B cell (primary cell): ENCODE data around the gene GRM8. TPM values are rescaled to one million over a fixed set of nuclear protein-coding genes. Genes with fewer than 3 reads are reported as not detected.
"Not testable (repeated sequence)": the region's sequence is repeated elsewhere in the genome, so short reads cannot be mapped to it uniquely, and the experiment has no call there.

Source experiments
- ATAC-seq: fragments of 200-7000 bp; cut with Tn5 transposase; one replicate; pipeline ENCODE4 v1.10.0; 2021; ENCODE audit warnings: low read depth, mild to moderate bottlenecking, moderate number of reproducible peaks, moderate library complexity
- CTCF ChIA-PET: fragments of 350-600 bp; sonication (Branson Sonifier 250); formaldehyde crosslinking; loops from one replicate; lab custom pipeline; 2021; ENCODE audit warnings: antibody characterized with exemption, inconsistent platforms; lab: Charles Lee
- POLR2A ChIA-PET: fragments of 350-600 bp; sonication (Branson Sonifier 250); formaldehyde crosslinking; loops from one replicate; lab custom pipeline; 2021; ENCODE audit warnings: antibody characterized with exemption; lab: Charles Lee
- DNase-seq: peaks from one replicate; pipeline ENCODE4 v3.0.0; 2013
- H2AFZ ChIP-seq: 2 replicates; pipeline ENCODE4 v1.6.1; 2012; ENCODE audit warnings: mild to moderate bottlenecking, low read depth, low read length; ENCODE audit not compliant: insufficient read depth, poor library complexity, severe bottlenecking
- H3K27ac ChIP-seq, 2 donors: 1 replicate in 1 of 2; 2 replicates in 1 of 2; pipeline ENCODE4 v1.5.1; 2012 to 2013; ENCODE audit warnings: low read length in 2 of 2, mild to moderate bottlenecking in 2 of 2, moderate library complexity in 1 of 2
- H3K27me3 ChIP-seq, 4 experiments: fragments of 200-600 bp in 1 of 4; sonication (generic) in 1 of 4; replicated peaks in 1 of 4; 1 replicate in 2 of 4; 2 replicates in 2 of 4; pipeline versions ENCODE4 v1.6.1 to v1.7.0; 2013 to 2016; ENCODE audit warnings: low read length in 3 of 4, mild to moderate bottlenecking in 2 of 4, mixed read lengths in 1 of 4, moderate library complexity in 1 of 4; ENCODE audit not compliant: insufficient read depth in 4 of 4, control insufficient read depth in 3 of 4; ENCODE audit errors: control extremely low read depth in 1 of 4
- H3K36me3 ChIP-seq, 2 experiments: replicated peaks in 1 of 2; 1 replicate in 1 of 2; 2 replicates in 1 of 2; pipeline versions ENCODE4 v1.6.1 to v1.7.1; 2013; ENCODE audit warnings: low read length in 1 of 2; ENCODE audit not compliant: insufficient read depth in 2 of 2, control insufficient read depth in 1 of 2; ENCODE audit errors: control extremely low read depth in 1 of 2, extremely low read depth in 1 of 2
- H3K4me1 ChIP-seq, 2 donors: fragments of 200-600 bp in 1 of 2; sonication (generic) in 1 of 2; 1 replicate in 1 of 2; 2 replicates in 1 of 2; pipeline versions ENCODE4 v1.5.1 to v1.6.1; 2013 to 2017; ENCODE audit warnings: low read length in 2 of 2; ENCODE audit not compliant: control insufficient read depth in 2 of 2, insufficient read depth in 2 of 2
- H3K4me2 ChIP-seq: replicated peaks from 2 replicates; pipeline ENCODE3; 2012; ENCODE audit warnings: mild to moderate bottlenecking, low read depth, low read length; ENCODE audit not compliant: poor library complexity, severe bottlenecking
- H3K4me3 ChIP-seq, 5 experiments: fragments of 200-600 bp in 1 of 5; sonication (generic) in 1 of 5; 1 replicate in 3 of 5; 2 replicates in 2 of 5; pipeline versions ENCODE4 v1.5.1 to v1.7.0; 2011 to 2016; ENCODE audit warnings: low read length in 4 of 5, mild to moderate bottlenecking in 4 of 5, low read depth in 2 of 5, control low read depth in 1 of 5, moderate library complexity in 1 of 5; ENCODE audit not compliant: insufficient read depth in 1 of 5; ENCODE audit errors: control extremely low read depth in 1 of 5, extremely low read depth in 1 of 5
- H3K79me2 ChIP-seq: fragments of 200-600 bp; sonication (generic); one replicate; pipeline ENCODE4 v1.6.0; 2016; ENCODE audit warnings: low read length; ENCODE audit not compliant: control insufficient read depth, insufficient read depth
- H3K9ac ChIP-seq: fragments of 200-600 bp; sonication (generic); 2 replicates; pipeline ENCODE4 v1.6.1; 2017; ENCODE audit warnings: mild to moderate bottlenecking, low read length, moderate library complexity
- H3K9me3 ChIP-seq, 3 donors: one replicate each; pipeline versions ENCODE4 v1.6.1 to v1.7.1; 2013; ENCODE audit warnings: low read length in 2 of 3; ENCODE audit not compliant: control insufficient read depth in 2 of 3, insufficient read depth in 1 of 3; ENCODE audit errors: control extremely low read depth in 1 of 3
- H4K20me1 ChIP-seq: 2 replicates; pipeline ENCODE4 v1.6.0; 2012; ENCODE audit warnings: mild to moderate bottlenecking, low read length; ENCODE audit not compliant: insufficient read depth, control insufficient read depth, poor library complexity, severe bottlenecking
- H3K27ac Mint-ChIP-seq: one replicate; pipeline ENCODE4 v1.8.0; 2021; ENCODE audit warnings: mixed read lengths
- H3K27me3 Mint-ChIP-seq: one replicate; pipeline ENCODE4 v1.8.0; 2021; ENCODE audit warnings: mixed read lengths
- H3K4me1 Mint-ChIP-seq: one replicate; pipeline ENCODE4 v1.8.0; 2021; ENCODE audit warnings: mixed read lengths
- H3K4me3 Mint-ChIP-seq: one replicate; pipeline ENCODE4 v1.8.0; 2021; ENCODE audit warnings: mixed read lengths
- H3K9me3 Mint-ChIP-seq: one replicate; pipeline ENCODE4 v1.8.0; 2022; ENCODE audit warnings: mixed read lengths; ENCODE audit not compliant: insufficient read depth
- CTCF ChIP-seq: fragments of 200-600 bp; IDR thresholded peaks from one replicate; pipeline ENCODE4 v1.8.0; 2022; ENCODE audit warnings: antibody characterized with exemption, mild to moderate bottlenecking
- EZH2 ChIP-seq: IDR thresholded peaks from 2 replicates; pipeline ENCODE4 v1.6.1; 2012; ENCODE audit warnings: borderline replicate concordance, low read depth, mild to moderate bottlenecking, moderate library complexity, low read length; ENCODE audit not compliant: insufficient read depth, poor library complexity, severe bottlenecking
- WGBS: methylation state at CpG from one replicate; pipeline ENCODE4 v1.1.5; 2013; ENCODE audit warnings: missing lambda C conversion rate; ENCODE audit not compliant: insufficient coverage; 5-methylcytosine and 5-hydroxymethylcytosine counted together
- intact Hi-C: fragments of 100-400 bp; cut with micrococcal nuclease; formaldehyde crosslinking; loops from one replicate; pipeline ENCODE4 v1.10.0; 2022
- polyA plus RNA-seq: library from polyadenylated mRNA; depleted of rRNA; stranded (reverse); fragments of >200 nt; gene quantifications from 2 replicates; pipeline ENCODE4 v1.2.3, GENCODE V29; 2012
- total RNA-seq, 2 donors: library from RNA; stranded (reverse); fragments of 120-200 nt in 1 of 2; gene quantifications; 1 replicate in 1 of 2; 2 replicates in 1 of 2; pipeline versions ENCODE4 v1.2.3 to v1.2.4, GENCODE V29; 2013 to 2022

The GRM8 gene
- total and polyA plus RNA-seq, 2 donors (not counting 1 experiment from before 2014, with no cell fraction given): not detected

- CTCF ChIA-PET: interaction anchor here (0.9 kb wide), 1 partner anchor 38 kb away, joined by 3 read pairs; no protein-coding TSS in a partner anchor
- Histone ChIP-seq H3K4me3 (no peak overlapping the region), H3K4me2 (no peak overlapping the region), H3K79me2 (no peaks in the 10 kb centered on the region), H3K27ac (no peak overlapping the region), H2AFZ (no peak overlapping the region), H3K36me3 (no peaks in the 10 kb centered on the region), H3K9me3 (peaks cover 0 to 3% (median 0%) of the 10 kb centered on the region in 3 donors), H3K4me1 (no peaks in the 10 kb centered on the region), H3K27me3 (no peaks in the 10 kb centered on the region), H3K9ac (no peak overlapping the region), H4K20me1 (no peaks in the 10 kb centered on the region)
- no peak for TF ChIP-seq CTCF
- no peak for TF ChIP-seq EZH2
- Mint-ChIP-seq H3K4me3 (no peak overlapping the region), H3K27ac (no peak overlapping the region), H3K9me3 (no peaks in the 10 kb centered on the region), H3K27me3 (no peaks in the 10 kb centered on the region), H3K4me1 (no peaks in the 10 kb centered on the region)
- ATAC-seq (no peak), DNase-seq (no peak)
- 100% methylated on average over 1 of the region's 2 CpGs for WGBS
- POLR2A ChIA-PET: no interaction called here
- intact Hi-C loops: no loop called here
Observed at GRCh38 chr7:126930166-126930565, 322.6 kb downstream of the GRM8 start.

- H3K4me1 Mint-ChIP-seq: no peaks in the 10 kb centered on the region
- Histone ChIP-seq H3K4me3 (no peak overlapping the region), H2AFZ (no peak overlapping the region), H3K4me2 (no peak overlapping the region), H3K79me2 (no peaks in the 10 kb centered on the region), H3K27me3 (no peaks in the 10 kb centered on the region), H3K9ac (no peak overlapping the region), H4K20me1 (no peaks in the 10 kb centered on the region), H3K4me1 (no peaks in the 10 kb centered on the region), H3K27ac (no peak overlapping the region), H3K9me3 (peaks cover 0 to 3% (median 0%) of the 10 kb centered on the region in 3 donors), H3K36me3 (no peaks in the 10 kb centered on the region)
- H3K9me3 Mint-ChIP-seq: no peaks in the 10 kb centered on the region
- no CpG with 5 or more reads among the region's 2 CpGs for WGBS
- no peak overlapping the region for H3K4me3 Mint-ChIP-seq
- ATAC-seq (no peak), DNase-seq (no peak)
- intact Hi-C loops: no loop called here
- H3K27ac Mint-ChIP-seq: no peak overlapping the region
- no peaks in the 10 kb centered on the region for H3K27me3 Mint-ChIP-seq
- POLR2A ChIA-PET: no interaction called here
- TF ChIP-seq CTCF (no peak), EZH2 (no peak)
- CTCF ChIA-PET: no interaction called here
Observed at GRCh38 chr7:126924477-126924876, 328.3 kb downstream of the GRM8 start.

- H3K9me3 Mint-ChIP-seq, POLR2A ChIA-PET, H3K79me2 ChIP-seq, H3K27ac ChIP-seq, H3K9ac ChIP-seq, H3K4me1 ChIP-seq, DNase-seq, ATAC-seq, H3K4me3 ChIP-seq, H2AFZ ChIP-seq, H3K36me3 ChIP-seq, CTCF ChIA-PET, H3K27me3 Mint-ChIP-seq, H3K9me3 ChIP-seq, H3K27ac Mint-ChIP-seq, H3K4me2 ChIP-seq, H3K27me3 ChIP-seq, H3K4me3 Mint-ChIP-seq, H4K20me1 ChIP-seq, intact Hi-C loops, H3K4me1 Mint-ChIP-seq: not testable (repeated sequence)
- 57% methylated on average over 1 of the region's 4 CpGs for WGBS
Observed at GRCh38 chr7:126911627-126912026, 341.1 kb downstream of the GRM8 start.
